ENCODE measurements around the gene CPA5.
"Not testable (repeated sequence)": the region's sequence is repeated elsewhere in the genome, so short reads cannot be mapped to it uniquely, and the experiment has no call there.

Gene CPA5

DNA sequence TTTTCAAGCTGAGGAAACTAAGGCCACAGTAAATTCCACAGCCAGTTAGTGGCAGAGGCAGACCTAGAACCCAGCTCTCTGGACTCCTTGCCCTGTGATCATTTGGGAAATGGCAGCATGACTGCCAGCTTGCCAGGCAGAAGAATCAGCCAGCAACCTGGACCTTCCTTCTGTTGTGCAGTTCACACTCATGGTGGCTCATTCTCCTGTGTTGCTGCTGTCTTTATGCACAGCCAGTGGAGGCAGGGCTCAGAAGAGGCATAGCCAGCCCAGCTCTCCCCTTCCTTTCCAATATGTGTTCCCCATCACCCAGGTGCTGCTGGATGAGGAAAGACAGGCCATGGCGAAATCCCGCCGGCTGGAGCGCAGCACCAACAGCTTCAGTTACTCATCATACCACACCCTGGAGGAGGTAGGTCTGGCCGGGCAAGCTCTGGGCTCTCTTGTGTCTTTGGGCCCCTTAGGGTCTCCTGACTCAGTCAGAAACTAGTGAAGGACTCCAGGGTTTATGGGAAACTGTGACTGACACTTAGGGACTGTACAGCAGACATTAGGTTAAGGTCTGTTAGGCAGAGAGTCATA lies 14.8 kb downstream of the CPA5 start:
- no peak for DNase-seq (ENCODE audit: low spot score)

DNA sequence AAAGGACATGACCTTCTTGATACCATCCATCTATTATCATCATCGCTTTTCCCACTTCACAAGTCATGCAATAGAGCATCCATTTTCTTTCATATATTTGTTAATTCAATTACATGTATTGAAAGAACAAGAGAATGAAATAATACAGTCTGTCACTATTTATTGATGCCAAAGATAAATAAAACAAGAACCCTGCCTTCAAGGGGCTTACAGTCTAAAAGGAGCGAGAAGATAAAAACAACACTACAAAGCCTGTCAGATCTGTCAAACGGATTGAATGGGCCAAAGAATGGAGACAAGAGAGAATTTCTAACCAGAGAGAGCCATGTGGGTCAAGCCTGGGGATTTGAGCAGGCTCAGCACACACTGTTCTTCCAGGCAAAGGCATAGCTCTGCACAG lies 15.9 kb downstream of the CPA5 start:
- DNase-seq (ENCODE audit: low spot score), result no peak

DNA sequence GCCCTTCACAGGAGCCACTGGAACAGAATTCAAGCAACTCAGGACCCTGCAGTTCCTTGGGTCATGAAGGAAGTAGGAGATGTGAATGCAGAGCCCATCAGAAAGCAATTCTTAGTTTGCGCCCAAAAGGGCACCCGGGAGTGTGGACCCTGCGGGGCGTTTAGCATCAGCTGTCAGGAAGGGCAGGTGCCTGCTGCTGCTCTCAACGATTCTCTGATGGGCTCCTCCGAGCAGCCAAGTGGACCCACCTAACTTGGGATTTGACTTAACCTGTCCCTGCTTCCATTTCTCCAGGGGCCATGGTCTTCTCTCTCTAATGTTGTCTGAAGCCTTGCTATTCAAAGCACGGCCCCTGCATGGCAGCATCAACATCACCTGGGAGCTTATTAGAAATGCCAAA lies 17.1 kb downstream of the CPA5 start:
- DNase-seq (ENCODE audit: low spot score), result no peak

- DNase-seq (ENCODE audit: low spot score), result no peak
These were observed 17.7 kb downstream of the CPA5 start for GRCh38 chr7:130362251-130362816.

GRCh38 chr7:130363026-130363847 lies 18.6 kb downstream of the CPA5 start:
- DNase-seq (ENCODE audit: low spot score), result peak; percentile 67

- DNase-seq (ENCODE audit: low spot score), result no peak
These were observed 19.8 kb downstream of the CPA5 start for GRCh38 chr7:130364451-130364850.

- DNase-seq (ENCODE audit: low spot score), result no peak
These were observed 20.5 kb downstream of the CPA5 start for GRCh38 chr7:130365088-130365487.

DNA sequence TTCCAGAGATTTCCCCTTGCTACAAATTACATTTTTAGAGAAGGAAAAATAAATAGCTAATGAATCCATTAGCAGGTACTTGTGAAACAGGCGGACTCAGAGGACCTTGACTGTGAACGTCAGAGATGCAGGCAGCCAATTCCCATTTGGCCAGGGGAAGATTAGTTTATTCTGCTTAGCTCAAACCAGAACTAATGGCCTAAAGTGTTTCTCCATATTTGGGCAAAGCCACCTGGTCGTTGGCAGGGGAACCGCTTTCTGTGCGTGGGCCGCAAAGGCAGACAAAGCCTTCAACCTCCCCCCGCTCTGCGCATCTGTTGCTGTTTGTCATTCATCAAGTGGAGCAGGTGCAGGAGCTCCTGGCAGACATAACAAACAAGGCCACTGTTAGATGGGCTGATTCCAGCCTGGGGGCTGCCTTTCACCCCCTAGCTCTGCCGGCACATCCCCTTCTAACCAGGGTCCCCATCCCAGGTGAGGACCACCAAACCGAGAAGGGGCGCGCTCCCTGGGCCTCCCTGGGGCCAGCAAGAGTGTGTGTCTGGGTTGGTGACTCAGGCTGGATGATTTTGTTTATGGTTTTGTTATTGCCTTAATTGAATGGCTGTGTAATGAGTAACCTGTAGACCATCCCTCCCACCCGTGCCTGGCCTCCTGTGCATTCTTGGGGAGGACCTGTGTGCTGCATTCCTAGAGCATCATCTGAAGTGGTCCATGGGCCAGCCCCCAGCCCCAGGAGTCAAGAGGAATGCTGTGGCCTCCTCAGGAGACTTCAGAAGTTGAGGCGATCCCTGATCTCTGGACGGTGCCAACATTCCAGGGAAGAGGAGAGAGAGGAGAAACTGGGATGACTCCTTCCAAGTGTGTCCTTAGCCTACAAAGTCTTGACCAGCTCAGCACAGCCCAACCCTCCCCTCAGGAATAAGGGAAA lies 21.2 kb downstream of the CPA5 start:
- no peak for DNase-seq (ENCODE audit: low spot score)

DNA sequence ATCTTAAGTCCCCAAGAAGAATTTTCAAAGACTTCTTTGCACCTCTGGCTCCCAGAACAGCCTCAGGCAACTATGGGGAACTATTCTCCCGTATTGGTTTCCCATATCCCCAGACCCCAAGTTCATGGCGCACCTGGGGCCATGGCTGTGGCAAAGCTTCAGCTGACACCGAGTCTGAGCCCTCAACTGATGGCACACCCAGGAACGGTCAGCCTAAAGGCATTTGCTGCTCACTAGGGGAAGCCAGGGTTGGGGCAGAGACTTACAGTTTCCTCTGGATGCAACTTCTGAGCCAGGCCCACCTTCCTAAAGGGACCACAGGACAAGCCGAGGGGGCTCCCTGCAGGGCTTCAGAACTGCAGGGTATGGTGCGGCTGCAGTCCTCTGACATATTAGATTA lies 21.9 kb downstream of the CPA5 start:
- DNase-seq (ENCODE audit: low spot score), result no peak

GRCh38 chr7:130367088-130367755 lies 22.6 kb downstream of the CPA5 start:
- no peak for DNase-seq (ENCODE audit: low spot score)

- DNase-seq (ENCODE audit: low spot score), result no peak
These were observed 23.5 kb downstream of the CPA5 start for GRCh38 chr7:130367836-130368746.

GRCh38 chr7:130369110-130369711 lies 24.6 kb downstream of the CPA5 start:
- no peak for DNase-seq (ENCODE audit: low spot score)

DNA sequence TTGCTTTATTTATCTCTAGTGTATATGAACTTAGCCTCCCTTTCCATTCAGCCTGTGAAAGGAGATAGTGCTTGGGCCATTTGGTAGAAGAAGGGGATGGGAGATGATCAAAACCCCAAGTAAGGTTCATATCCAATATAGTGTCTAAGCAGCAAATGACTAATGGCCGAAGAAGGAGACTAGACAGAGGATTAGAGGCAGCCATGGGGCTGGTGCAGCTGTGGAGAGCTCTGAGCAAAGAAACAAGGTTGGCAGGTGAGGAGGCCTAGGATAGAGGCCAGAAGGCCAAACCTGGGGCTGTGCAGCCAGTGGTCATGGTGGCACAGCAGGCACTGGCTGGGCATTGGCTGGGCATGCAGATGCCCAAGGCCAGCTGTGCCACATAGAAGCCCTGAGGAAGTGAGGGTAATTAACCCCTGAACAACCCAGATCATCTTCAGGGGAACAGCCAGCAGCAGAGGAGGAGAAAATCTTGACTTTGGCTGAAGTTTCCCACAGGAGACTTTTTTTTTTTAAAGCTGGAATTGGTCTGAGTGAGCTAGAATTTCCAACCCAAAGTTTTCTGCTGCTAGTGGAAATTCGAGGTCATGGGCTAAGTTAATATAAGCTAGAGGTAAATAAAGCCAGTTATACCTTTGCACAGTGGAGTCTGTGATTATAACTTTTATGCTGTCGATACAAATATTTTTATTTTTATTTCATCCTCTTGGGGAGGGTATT lies 25.4 kb downstream of the CPA5 start:
- DNase-seq (ENCODE audit: low spot score), result no peak

- no peak for DNase-seq (ENCODE audit: low spot score)
These were observed 26.4 kb downstream of the CPA5 start for GRCh38 chr7:130371046-130371445.

- DNase-seq (ENCODE audit: low spot score), result no peak
These were observed 28.0 kb downstream of the CPA5 start for GRCh38 chr7:130372402-130373165.

DNA sequence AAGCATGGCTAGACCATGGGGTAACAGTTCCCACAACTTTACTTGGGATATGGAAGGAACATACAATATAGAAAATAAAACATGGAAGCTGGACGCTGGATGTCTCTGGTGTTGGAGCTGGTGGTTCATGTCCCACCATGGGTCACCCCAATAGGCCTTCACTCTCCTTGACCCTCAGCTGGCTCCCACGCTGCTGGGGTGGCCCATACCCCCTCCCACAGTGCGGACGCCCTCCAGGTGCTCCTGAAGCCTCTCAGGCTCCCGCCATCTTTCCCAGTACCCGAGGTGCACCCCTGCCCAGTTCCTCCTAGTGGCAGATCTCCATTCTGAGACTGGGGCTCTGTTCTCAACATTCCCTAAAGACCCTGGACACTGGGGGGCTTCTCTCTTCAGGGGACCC lies 29.9 kb downstream of the CPA5 start:
- DNase-seq (ENCODE audit: low spot score), result no peak

- DNase-seq (ENCODE audit: low spot score), result not testable (repeated sequence)
These were observed 31.8 kb downstream of the CPA5 start for GRCh38 chr7:130376461-130376860.

- no peak for DNase-seq (ENCODE audit: low spot score)
These were observed 32.6 kb downstream of the CPA5 start for GRCh38 chr7:130377178-130377577.

GRCh38 chr7:130379019-130379418 lies 34.4 kb downstream of the CPA5 start:
- no peak for DNase-seq (ENCODE audit: low spot score)

Measured in activated CD4-positive, alpha-beta T cell treated with anti-CD3 and anti-CD28 coated beads, Interleukin-2, Interleukin-4, amounts not matched to agents 100 ng/mL and 50 ng/mL, durations not matched to agents 16 hours and 8 hours (primary cell).